ENCODE measurements around the gene DENND6A.

DNA sequence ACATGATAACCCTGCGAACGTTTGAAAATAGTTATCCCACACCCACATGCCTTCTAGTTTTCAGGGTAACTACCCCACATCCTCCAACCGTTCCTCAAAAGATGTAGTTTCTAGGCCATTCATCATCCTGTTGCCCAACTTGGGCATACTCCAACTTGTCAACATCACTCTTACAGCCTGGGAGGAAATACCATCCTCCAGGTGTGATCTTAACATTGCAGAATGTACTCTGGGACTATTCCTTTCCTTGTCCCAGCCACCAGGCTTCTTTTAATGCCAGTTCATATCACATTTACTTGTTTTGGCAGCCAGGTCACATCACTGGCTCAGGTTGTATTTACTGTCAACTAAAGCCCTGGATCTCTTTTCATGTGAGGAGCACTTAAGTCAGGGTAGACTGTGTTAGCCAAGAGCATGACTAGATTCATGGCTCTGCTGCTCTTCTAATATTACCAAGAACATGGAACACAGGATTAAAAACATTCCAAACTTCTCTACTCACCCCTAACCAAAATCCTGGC, 4.0 kb upstream of the DENND6A start:
- TF ChIP-seq, protein P1, sequence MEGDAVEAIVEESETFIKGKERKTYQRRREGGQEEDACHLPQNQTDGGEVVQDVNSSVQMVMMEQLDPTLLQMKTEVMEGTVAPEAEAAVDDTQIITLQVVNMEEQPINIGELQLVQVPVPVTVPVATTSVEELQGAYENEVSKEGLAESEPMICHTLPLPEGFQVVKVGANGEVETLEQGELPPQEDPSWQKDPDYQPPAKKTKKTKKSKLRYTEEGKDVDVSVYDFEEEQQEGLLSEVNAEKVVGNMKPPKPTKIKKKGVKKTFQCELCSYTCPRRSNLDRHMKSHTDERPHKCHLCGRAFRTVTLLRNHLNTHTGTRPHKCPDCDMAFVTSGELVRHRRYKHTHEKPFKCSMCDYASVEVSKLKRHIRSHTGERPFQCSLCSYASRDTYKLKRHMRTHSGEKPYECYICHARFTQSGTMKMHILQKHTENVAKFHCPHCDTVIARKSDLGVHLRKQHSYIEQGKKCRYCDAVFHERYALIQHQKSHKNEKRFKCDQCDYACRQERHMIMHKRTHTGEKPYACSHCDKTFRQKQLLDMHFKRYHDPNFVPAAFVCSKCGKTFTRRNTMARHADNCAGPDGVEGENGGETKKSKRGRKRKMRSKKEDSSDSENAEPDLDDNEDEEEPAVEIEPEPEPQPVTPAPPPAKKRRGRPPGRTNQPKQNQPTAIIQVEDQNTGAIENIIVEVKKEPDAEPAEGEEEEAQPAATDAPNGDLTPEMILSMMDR (conservative IDR thresholded peaks at IDR 0.05 in 1 of 2, IDR thresholded peaks at IDR 0.05 in 1 of 2; ENCODE audit: low read depth in 1 of 2, low read length in 2 of 2) = no peak
- no peak for TF ChIP-seq EZH2 (IDR thresholded peaks at IDR 0.05; ENCODE audit: low read length, missing control alignments)

All from fibroblast of lung (primary cell).